HepG2 (cell line): ENCODE measurements around the gene SYCE1L. TPM values are rescaled to one million over a fixed set of nuclear protein-coding genes. Genes with fewer than 3 reads are reported as not detected.

Source experiments
- ATAC-seq: fragments of 200-7000 bp; cut with Tn5 transposase; 3 replicates; pipeline ENCODE4 v1.9.1; 2020; ENCODE audit warnings: mild to moderate bottlenecking, moderate library complexity
- BruUV-seq: library from RNA; stranded (reverse); fragments of 400-500 nt; replicated peaks from 2 replicates; lab custom pipeline; 2021; lab: Mats Ljungman, UMichigan
- CTCF ChIA-PET: fragments of 300-600 bp; formaldehyde crosslinking; extraction: SDS; loops from one replicate; lab custom pipeline; 2021; ENCODE audit warnings: low total read pairs, inconsistent platforms, low intra/inter-chr PET ratio; lab: Yijun Ruan, JAX
- POLR2A ChIA-PET: fragments of 350-600 bp; sonication (Branson Sonifier 250); formaldehyde crosslinking; loops from one replicate; lab custom pipeline; 2020; ENCODE audit warnings: antibody characterized with exemption, inconsistent platforms; lab: Yijun Ruan, JAX
- DNase-seq: peaks from one replicate; pipeline ENCODE4 v3.0.0-alpha.2; 2015; ENCODE audit warnings: low spot score
- FAIRE-seq: peaks from 3 replicates; lab custom pipeline; 2011; peaks lifted over from hg19 to GRCh38; lab: Jason Lieb, UNC
- H2AFZ ChIP-seq: one replicate; pipeline ENCODE4 v1.6.1; 2011; ENCODE audit warnings: low read length, inconsistent platforms
- H3K27ac ChIP-seq: fragments of 300-600 bp; 3 replicates; pipeline ENCODE4 v1.8.0; 2011; ENCODE audit warnings: mixed run types, mild to moderate bottlenecking, mixed read lengths, low read length, inconsistent platforms; ENCODE audit not compliant: insufficient read depth; ENCODE audit errors: extremely low read length
- H3K27me3 ChIP-seq, 2 experiments: fragments of 200-600 bp in 1 of 2; 2 replicates in 1 of 2; 3 replicates in 1 of 2; pipeline versions ENCODE4 v1.6.0 to v1.8.0; 2011; ENCODE audit warnings: low read length in 2 of 2, mild to moderate bottlenecking in 2 of 2, moderate library complexity in 2 of 2, inconsistent platforms in 1 of 2; ENCODE audit not compliant: insufficient read depth in 2 of 2, control insufficient read depth in 1 of 2
- H3K36me3 ChIP-seq, 2 experiments: fragments of 200-600 bp in 1 of 2; replicated peaks in 1 of 2; 2 replicates in 1 of 2; 3 replicates in 1 of 2; pipeline versions ENCODE4 v1.5.1 to v1.8.0; 2011; ENCODE audit warnings: low read length in 2 of 2, inconsistent platforms in 1 of 2; ENCODE audit not compliant: insufficient read depth in 2 of 2, control insufficient read depth in 1 of 2
- H3K4me1 ChIP-seq: 2 replicates; pipeline ENCODE4 v1.5.1; 2012; ENCODE audit warnings: low read length, inconsistent platforms; ENCODE audit not compliant: insufficient read depth
- H3K4me2 ChIP-seq: 2 replicates; pipeline ENCODE4 v1.6.0; 2011; ENCODE audit warnings: low read depth, low read length, inconsistent platforms
- H3K4me3 ChIP-seq, 3 experiments: fragments of 200-600 bp in 1 of 3; sonication (generic), shearing (Covaris generic) in 1 of 3; replicated peaks in 1 of 3; 2 replicates each; pipeline ENCODE4 v1.5.1; 2011 to 2016; ENCODE audit warnings: low read length in 3 of 3, inconsistent platforms in 2 of 3, low read depth in 2 of 3, mild to moderate bottlenecking in 2 of 3, control low read depth in 1 of 3, mixed read lengths in 1 of 3; ENCODE audit not compliant: insufficient read depth in 1 of 3
- H3K79me2 ChIP-seq: one replicate; pipeline ENCODE4 v1.6.1; 2011; ENCODE audit warnings: low read length, inconsistent platforms; ENCODE audit not compliant: insufficient read depth
- H3K9ac ChIP-seq: 2 replicates; pipeline ENCODE4 v1.6.0; 2011; ENCODE audit warnings: mild to moderate bottlenecking, low read depth, low read length, inconsistent platforms; ENCODE audit not compliant: insufficient read depth
- H3K9me3 ChIP-seq: 2 replicates; pipeline ENCODE4 v1.5.1; 2012; ENCODE audit warnings: mild to moderate bottlenecking, low read length
- H4K20me1 ChIP-seq: 2 replicates; pipeline ENCODE4 v1.6.0; 2011; ENCODE audit warnings: inconsistent platforms, mild to moderate bottlenecking, low read length, moderate library complexity; ENCODE audit not compliant: insufficient read depth
- GFI1 ChIP-seq: sonication (generic); formaldehyde crosslinking; IDR thresholded peaks from 2 replicates; pipeline ENCODE4 v1.5.0; 2020; ENCODE audit warnings: missing genetic modification reagents, mild to moderate bottlenecking, borderline replicate concordance
- HCFC1 ChIP-seq: fragments of 150-350 bp; IDR thresholded peaks from 2 replicates; pipeline ENCODE4 v1.6.1; 2014; ENCODE audit warnings: low read depth, low read length
- HNRNPH1 ChIP-seq: fragments of 200-400 bp; formaldehyde crosslinking; optimal IDR thresholded peaks from 2 replicates; pipeline ENCODE3; 2017; ENCODE audit warnings: mild to moderate bottlenecking, low read depth, low read length
- IRX3 ChIP-seq: sonication (generic); formaldehyde crosslinking; IDR thresholded peaks from 2 replicates; pipeline ENCODE4 v1.8.1; 2023; ENCODE audit warnings: mild to moderate bottlenecking, low read depth, missing genetic modification reagents, borderline replicate concordance
- ZBTB42 ChIP-seq: sonication (generic); formaldehyde crosslinking; IDR thresholded peaks from 2 replicates; pipeline ENCODE4 v1.5.0; 2020; ENCODE audit warnings: mild to moderate bottlenecking, missing genetic modification reagents
- ZFYVE20 ChIP-seq: sonication (generic); formaldehyde crosslinking; IDR thresholded peaks from 2 replicates; pipeline ENCODE4 v1.8.0; 2023; ENCODE audit warnings: low read depth, mild to moderate bottlenecking, moderate library complexity, missing genetic modification reagents, borderline replicate concordance
- ZNF337 ChIP-seq: sonication (generic); formaldehyde crosslinking; IDR thresholded peaks from 2 replicates; pipeline ENCODE4 v1.5.1; 2020; ENCODE audit warnings: missing genetic modification reagents, low read depth, mild to moderate bottlenecking, borderline replicate concordance
- ZNF460 ChIP-seq: sonication (generic); formaldehyde crosslinking; IDR thresholded peaks from 2 replicates; pipeline ENCODE4 v1.5.1; 2020; ENCODE audit warnings: missing genetic modification reagents, mild to moderate bottlenecking, borderline replicate concordance
- ZNF781 ChIP-seq: sonication (generic); formaldehyde crosslinking; IDR thresholded peaks from 2 replicates; pipeline ENCODE4 v1.5.1; 2020; ENCODE audit warnings: borderline replicate concordance, mild to moderate bottlenecking, missing genetic modification reagents; ENCODE audit errors: not compliant biosample characterization
- WGBS: methylation state at CpG from one replicate; pipeline ENCODE4 v1.1.6; 2017; ENCODE audit warnings: low lambda C conversion rate; 5-methylcytosine and 5-hydroxymethylcytosine counted together
- in situ Hi-C: cut with HindIII; loops from 2 replicates; pipeline ENCODE4 v1.10.0; 2017; ENCODE audit warnings: low pct_unique_long_range_greater_than_20kb; ENCODE audit not compliant: extremely low pct_ligation_motif_present
- intact Hi-C: fragments of 100-400 bp; cut with micrococcal nuclease; formaldehyde crosslinking; loops from one replicate; pipeline ENCODE4 v1.10.0; 2022; ENCODE audit not compliant: unreplicated experiment
- polyA plus RNA-seq, 8 experiments: library from polyadenylated mRNA; depleted of rRNA in 3 of 8; stranded (reverse) in 7 of 8; unstranded in 1 of 8; fragments of >200 nt; fragmentation: Illumina TruSeq in 4 of 8; extraction: Trizol in 4 of 8; gene quantifications; 2 replicates each; pipeline versions ENCODE4 v1.2.1 to v1.2.3, GENCODE V29; 2011 to 2016; ENCODE audit warnings: low read depth in 4 of 8, missing spikeins in 1 of 8, mixed read lengths in 1 of 8; ENCODE audit not compliant: insufficient read depth in 1 of 8
- total RNA-seq, 5 experiments: library from RNA; depleted of rRNA; stranded (reverse); fragments of >200 nt; fragmentation: Illumina TruSeq; extraction: Trizol; gene quantifications; 2 replicates each; pipeline ENCODE4 v1.2.3, GENCODE V29; 2016; ENCODE audit warnings: low read depth in 1 of 5
- TF ChIP-seq, protein P1 (sequence below): sonication (generic); formaldehyde crosslinking; IDR thresholded peaks from 2 replicates; pipeline ENCODE4 v1.4.0; 2020; ENCODE audit warnings: missing genetic modification reagents
- TF ChIP-seq, protein P2 (sequence below): sonication (generic); formaldehyde crosslinking; IDR thresholded peaks from 2 replicates; pipeline ENCODE4 v1.5.0; 2020; ENCODE audit warnings: mild to moderate bottlenecking, missing genetic modification reagents, borderline replicate concordance

The SYCE1L gene
- total and polyA plus RNA-seq, 2 of the 13 experiments (the other 11 are each of a cell fraction or from before 2014, with no cell fraction given) = 0.22 TPM; not detected in 1

DNA sequence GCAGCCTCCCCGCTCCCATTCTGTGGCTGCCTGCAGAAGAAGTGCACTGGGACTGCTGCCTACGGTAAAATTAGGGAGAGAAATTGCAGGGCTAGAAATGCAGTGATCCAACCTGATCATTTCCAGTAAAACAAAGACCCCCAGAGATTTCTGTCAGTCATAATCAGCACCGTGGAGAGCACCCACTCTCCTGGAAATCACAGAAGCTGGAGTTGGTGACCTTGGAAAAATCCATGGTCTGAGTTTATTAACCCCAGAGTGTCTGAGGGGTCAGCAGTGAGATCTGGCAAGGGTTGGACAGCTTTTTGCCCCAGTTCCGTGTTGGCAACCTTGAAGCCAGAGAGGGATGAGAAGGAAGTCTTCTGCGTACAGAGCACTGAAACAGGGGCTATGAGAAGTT is 7.8 kb downstream of the SYCE1L start (continued):
- TF ChIP-seq ZNF460 (CRISPR knock-in tag) = no peak

DNA sequence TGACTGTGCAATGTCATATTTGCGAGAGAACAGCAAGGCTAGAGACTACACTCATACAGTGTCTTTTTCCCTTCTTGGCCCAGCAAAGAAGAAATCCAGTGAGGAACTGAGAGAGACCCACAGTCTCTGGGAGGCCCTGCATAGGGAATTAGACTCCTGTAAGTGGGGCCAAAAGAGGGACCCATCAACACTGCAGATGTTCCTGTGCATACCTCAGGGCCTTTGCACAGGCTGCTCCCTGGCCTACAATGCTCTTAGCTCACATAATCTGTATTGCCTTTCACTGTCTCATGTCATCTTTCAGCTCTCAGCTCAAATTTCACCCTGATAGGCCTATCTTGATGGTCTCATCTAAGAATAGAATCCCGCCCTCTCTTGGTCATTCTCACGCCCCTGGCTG is 9.2 kb downstream of the SYCE1L start:
- ChIA-PET POLR2A (no interaction called here), CTCF (no interaction called here)
- intact Hi-C loops (no loop called here), in situ Hi-C loops (no loop called here)
- Histone ChIP-seq H3K9ac (no peak overlapping the region), H3K9me3 (no peaks in the 10 kb centered on the region), H3K27me3 (peaks cover 0 to 24% of the 10 kb centered on the region in 2 experiments; a peak in 2 of 5 replicates), H3K27ac (no peak overlapping the region), H3K4me3 (no peak overlapping the region), H3K79me2 (no peaks in the 10 kb centered on the region), H3K36me3 (no peaks in the 10 kb centered on the region), H4K20me1 (no peaks in the 10 kb centered on the region), H3K4me1 (peaks cover 14% of the 10 kb centered on the region), H2AFZ (no peak overlapping the region), H3K4me2 (no peak overlapping the region)
- TF ChIP-seq ZNF781 (no peak), HNRNPH1 (no peak), ZBTB42 (CRISPR knock-in tag) (no peak), HCFC1 (no peak), ZNF337 (no peak), ZFYVE20 (CRISPR knock-in tag) (no peak), GFI1 (no peak), IRX3 (no peak)
- TF ChIP-seq, protein P1, sequence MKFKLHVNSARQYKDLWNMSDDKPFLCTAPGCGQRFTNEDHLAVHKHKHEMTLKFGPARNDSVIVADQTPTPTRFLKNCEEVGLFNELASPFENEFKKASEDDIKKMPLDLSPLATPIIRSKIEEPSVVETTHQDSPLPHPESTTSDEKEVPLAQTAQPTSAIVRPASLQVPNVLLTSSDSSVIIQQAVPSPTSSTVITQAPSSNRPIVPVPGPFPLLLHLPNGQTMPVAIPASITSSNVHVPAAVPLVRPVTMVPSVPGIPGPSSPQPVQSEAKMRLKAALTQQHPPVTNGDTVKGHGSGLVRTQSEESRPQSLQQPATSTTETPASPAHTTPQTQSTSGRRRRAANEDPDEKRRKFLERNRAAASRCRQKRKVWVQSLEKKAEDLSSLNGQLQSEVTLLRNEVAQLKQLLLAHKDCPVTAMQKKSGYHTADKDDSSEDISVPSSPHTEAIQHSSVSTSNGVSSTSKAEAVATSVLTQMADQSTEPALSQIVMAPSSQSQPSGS (CRISPR knock-in tag) = no peak
- TF ChIP-seq, protein P2, sequence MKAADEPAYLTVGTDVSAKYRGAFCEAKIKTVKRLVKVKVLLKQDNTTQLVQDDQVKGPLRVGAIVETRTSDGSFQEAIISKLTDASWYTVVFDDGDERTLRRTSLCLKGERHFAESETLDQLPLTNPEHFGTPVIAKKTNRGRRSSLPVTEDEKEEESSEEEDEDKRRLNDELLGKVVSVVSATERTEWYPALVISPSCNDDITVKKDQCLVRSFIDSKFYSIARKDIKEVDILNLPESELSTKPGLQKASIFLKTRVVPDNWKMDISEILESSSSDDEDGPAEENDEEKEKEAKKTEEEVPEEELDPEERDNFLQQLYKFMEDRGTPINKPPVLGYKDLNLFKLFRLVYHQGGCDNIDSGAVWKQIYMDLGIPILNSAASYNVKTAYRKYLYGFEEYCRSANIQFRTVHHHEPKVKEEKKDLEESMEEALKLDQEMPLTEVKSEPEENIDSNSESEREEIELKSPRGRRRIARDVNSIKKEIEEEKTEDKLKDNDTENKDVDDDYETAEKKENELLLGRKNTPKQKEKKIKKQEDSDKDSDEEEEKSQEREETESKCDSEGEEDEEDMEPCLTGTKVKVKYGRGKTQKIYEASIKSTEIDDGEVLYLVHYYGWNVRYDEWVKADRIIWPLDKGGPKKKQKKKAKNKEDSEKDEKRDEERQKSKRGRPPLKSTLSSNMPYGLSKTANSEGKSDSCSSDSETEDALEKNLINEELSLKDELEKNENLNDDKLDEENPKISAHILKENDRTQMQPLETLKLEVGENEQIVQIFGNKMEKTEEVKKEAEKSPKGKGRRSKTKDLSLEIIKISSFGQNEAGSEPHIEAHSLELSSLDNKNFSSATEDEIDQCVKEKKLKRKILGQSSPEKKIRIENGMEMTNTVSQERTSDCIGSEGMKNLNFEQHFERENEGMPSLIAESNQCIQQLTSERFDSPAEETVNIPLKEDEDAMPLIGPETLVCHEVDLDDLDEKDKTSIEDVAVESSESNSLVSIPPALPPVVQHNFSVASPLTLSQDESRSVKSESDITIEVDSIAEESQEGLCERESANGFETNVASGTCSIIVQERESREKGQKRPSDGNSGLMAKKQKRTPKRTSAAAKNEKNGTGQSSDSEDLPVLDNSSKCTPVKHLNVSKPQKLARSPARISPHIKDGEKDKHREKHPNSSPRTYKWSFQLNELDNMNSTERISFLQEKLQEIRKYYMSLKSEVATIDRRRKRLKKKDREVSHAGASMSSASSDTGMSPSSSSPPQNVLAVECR = no peak
- 71% methylated on average over 3 of the region's 3 CpGs for WGBS
- FAIRE-seq (no peak), ATAC-seq (no peak), DNase-seq (no peak)
- no TSS peak for BruUV-seq
